ENCODE data around the gene NCS1. TPM values are rescaled to one million over a fixed set of nuclear protein-coding genes. Genes with fewer than 3 reads are reported as not detected.

Gene NCS1
- total RNA-seq, 2 experiments from 2014 or later: 3.3 TPM

DNA sequence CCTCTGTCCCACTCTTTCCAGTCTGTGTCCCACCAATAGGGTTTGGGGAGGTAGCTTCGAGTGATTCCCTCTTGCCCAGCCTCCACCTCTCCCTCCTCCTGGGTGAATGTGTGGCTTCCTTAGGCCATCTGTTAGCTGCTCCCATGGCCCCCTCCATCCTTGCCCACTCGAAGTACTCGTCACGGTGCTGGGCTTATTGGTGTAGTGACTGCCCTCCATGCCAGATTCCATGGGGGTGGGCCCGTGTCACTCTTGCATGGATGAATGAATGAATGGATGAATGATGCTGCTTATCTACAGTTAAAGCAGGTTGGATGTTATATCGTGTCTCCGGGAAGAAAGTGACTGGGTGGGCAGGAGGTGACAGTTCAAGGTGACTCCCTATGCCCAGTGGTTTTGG lies 112.5 kb downstream of the NCS1 start:
- ATAC-seq: no peak
- Mint-ChIP-seq H3K4me3 (no peak overlapping the region), H3K36me3 (ENCODE audit: low read depth) (no peaks in the 10 kb centered on the region), H3K9me3 (ENCODE audit: insufficient read depth) (no peaks in the 10 kb centered on the region), H3K4me1 (ENCODE audit: low read depth) (no peaks in the 10 kb centered on the region), H3K27me3 (ENCODE audit: low read depth) (no peaks in the 10 kb centered on the region), H3K27ac (no peak overlapping the region)
- ChIA-PET CTCF (no interaction called here), POLR2A (no interaction called here)
- DNase-seq: no peak

DNA sequence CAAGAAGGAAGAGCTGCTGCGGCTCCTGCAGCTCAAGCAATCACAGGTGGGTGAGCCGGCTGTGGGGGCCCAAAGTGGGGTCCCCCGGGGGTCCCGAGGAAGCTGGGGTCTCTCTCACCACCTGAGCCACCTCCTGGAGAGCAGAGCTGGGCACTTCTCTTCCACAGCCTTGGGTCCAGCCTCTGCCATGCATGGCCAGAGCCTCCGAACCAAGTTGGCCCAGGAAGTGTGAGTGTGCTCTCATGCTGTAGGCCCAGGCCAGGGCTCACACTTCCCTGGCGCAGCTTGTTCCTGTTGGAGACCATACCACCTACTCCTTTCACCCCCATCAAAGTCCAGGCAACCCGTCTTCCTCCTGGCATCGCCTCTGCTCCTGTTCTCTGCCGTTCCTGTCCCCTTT lies 113.1 kb downstream of the NCS1 start:
- H3K27me3 Mint-ChIP-seq (ENCODE audit: low read depth): no peaks in the 10 kb centered on the region
- ChIA-PET CTCF (no interaction called here), POLR2A (no interaction called here)
- DNase-seq (no peak), ATAC-seq (no peak)
- no peaks in the 10 kb centered on the region for H3K4me1 Mint-ChIP-seq (ENCODE audit: low read depth)
- H3K27ac Mint-ChIP-seq: no peak overlapping the region
- H3K4me3 Mint-ChIP-seq: no peak overlapping the region
- no peaks in the 10 kb centered on the region for H3K36me3 Mint-ChIP-seq (ENCODE audit: low read depth)
- no peaks in the 10 kb centered on the region for H3K9me3 Mint-ChIP-seq (ENCODE audit: insufficient read depth)

DNA sequence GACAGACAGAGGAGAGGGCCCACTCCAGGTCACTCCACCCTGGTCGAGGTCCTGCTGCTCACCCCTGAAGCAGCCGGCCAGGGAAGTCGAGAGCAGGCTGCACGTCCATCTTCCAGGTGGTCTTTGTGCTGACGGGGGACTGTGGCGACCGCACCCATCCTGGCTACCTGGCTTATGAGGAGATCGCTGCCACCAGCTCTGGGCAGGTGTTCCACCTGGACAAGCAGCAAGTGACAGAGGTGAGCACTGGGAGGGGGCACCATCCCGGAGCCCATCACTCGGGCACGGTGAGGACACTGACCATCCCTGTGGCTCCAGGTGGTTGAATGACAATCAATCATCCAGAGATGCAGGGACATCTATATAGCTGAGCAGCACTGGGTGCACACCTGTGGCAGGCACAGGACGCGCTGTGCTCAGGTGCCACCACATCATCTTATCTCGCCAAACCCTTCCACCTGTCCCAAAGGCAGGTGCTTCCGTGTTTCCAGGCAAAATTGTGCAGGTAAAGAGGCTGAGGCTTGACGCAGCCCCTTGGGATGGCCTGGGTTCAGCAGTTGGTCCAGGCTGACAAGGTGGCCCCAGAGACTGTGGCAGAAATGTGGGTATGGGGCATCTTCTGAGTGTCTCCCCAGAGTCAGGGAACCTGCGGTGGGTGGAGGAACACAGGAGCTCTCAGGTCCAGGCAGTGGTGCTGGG lies 114.0 kb downstream of the NCS1 start:
- no peaks in the 10 kb centered on the region for H3K9me3 Mint-ChIP-seq (ENCODE audit: insufficient read depth)
- no peak for ATAC-seq
- DNase-seq: no peak
- H3K4me3 Mint-ChIP-seq: no peak overlapping the region
- ChIA-PET CTCF (no interaction called here), POLR2A (no interaction called here)
- no peaks in the 10 kb centered on the region for H3K4me1 Mint-ChIP-seq (ENCODE audit: low read depth)
- no peak overlapping the region for H3K27ac Mint-ChIP-seq
- no peaks in the 10 kb centered on the region for H3K36me3 Mint-ChIP-seq (ENCODE audit: low read depth)
- no peaks in the 10 kb centered on the region for H3K27me3 Mint-ChIP-seq (ENCODE audit: low read depth)

Other genes with a start within 250 kb of the NCS1 start
- gene FNBP1, start 129.2 kb upstream of the NCS1 start, total RNA-seq: 100 to 1,000 TPM; 173 to 176 TPM
- 10 to 100 TPM; 22.5 to 24.4 TPM for gene GPR107, start 118.5 kb upstream of the NCS1 start, total RNA-seq
- not detected for gene HMCN2, start 93.4 kb downstream of the NCS1 start, total RNA-seq